Esophagus muscularis mucosa (tissue), 4 donors: ENCODE data around the gene IL37.
"Not testable (repeated sequence)": the region's sequence is repeated elsewhere in the genome, so short reads cannot be mapped to it uniquely, and the experiment has no call there.

Experiments
- EP300 ChIP-seq: sonication (generic); formaldehyde crosslinking; IDR thresholded peaks from one replicate; pipeline ENCODE4 v1.6.1; 2017; ENCODE audit warnings: antibody characterized with exemption
- POLR2AphosphoS5 ChIP-seq, 2 donors: sonication (generic); formaldehyde crosslinking; IDR thresholded peaks; one replicate each; pipeline ENCODE4 v1.6.1; 2017; ENCODE audit warnings: antibody characterized with exemption in 2 of 2
- TF ChIP-seq, protein P1 (sequence below), 3 experiments: fragments of 200-600 bp in 2 of 3; fragments of 450-650 bp in 1 of 3; sonication (generic) in 2 of 3; IDR thresholded peaks; one replicate each; pipeline ENCODE4 v1.5.1; 2017 to 2019; ENCODE audit warnings: antibody characterized with exemption in 3 of 3, mild to moderate bottlenecking in 2 of 3, moderate library complexity in 1 of 3

DNA sequence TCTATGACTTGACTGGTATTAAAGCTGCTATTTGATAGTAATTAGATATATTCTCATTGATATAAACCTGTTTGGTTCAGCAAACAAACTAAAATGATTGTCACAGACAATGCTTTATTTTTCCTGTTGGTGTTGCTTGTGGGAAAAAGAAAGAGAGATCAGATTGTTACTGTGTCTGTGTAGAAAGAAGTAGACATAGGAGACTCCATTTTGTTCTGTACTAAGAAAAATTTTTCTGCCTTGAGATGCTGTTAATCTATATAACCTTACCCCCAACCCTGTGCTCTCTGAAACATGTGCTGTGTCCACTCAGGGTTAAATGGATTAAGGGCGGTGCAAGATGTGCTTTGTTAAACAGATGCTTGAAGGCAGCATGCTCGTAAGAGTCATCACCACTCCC is 23.2 kb downstream of the IL37 start:
- TF ChIP-seq, protein P1, sequence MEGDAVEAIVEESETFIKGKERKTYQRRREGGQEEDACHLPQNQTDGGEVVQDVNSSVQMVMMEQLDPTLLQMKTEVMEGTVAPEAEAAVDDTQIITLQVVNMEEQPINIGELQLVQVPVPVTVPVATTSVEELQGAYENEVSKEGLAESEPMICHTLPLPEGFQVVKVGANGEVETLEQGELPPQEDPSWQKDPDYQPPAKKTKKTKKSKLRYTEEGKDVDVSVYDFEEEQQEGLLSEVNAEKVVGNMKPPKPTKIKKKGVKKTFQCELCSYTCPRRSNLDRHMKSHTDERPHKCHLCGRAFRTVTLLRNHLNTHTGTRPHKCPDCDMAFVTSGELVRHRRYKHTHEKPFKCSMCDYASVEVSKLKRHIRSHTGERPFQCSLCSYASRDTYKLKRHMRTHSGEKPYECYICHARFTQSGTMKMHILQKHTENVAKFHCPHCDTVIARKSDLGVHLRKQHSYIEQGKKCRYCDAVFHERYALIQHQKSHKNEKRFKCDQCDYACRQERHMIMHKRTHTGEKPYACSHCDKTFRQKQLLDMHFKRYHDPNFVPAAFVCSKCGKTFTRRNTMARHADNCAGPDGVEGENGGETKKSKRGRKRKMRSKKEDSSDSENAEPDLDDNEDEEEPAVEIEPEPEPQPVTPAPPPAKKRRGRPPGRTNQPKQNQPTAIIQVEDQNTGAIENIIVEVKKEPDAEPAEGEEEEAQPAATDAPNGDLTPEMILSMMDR (IDR thresholded peaks at IDR 0.05), result not testable (repeated sequence)
- TF ChIP-seq POLR2AphosphoS5 (IDR thresholded peaks at IDR 0.05); EP300: not testable (repeated sequence)
